Transverse colon (tissue), 4 donors: Measurements from ENCODE around the gene LCLAT1.

Experiments
- POLR2AphosphoS5 ChIP-seq, 3 donors: sonication (generic); formaldehyde crosslinking; IDR thresholded peaks; one replicate each; pipeline ENCODE4 v1.6.1; 2016; ENCODE audit warnings: antibody characterized with exemption in 3 of 3
- TF ChIP-seq, protein P1 (sequence below), 5 experiments: fragments of 200-600 bp in 3 of 5; fragments of 450-650 bp in 2 of 5; sonication (generic) in 3 of 5; IDR thresholded peaks; 1 replicate in 2 of 5; 2 replicates in 3 of 5; pipeline ENCODE4 v1.5.1; 2016 to 2017; ENCODE audit warnings: antibody characterized with exemption in 5 of 5, inconsistent platforms in 3 of 5, mild to moderate bottlenecking in 2 of 5, moderate library complexity in 1 of 5

DNA sequence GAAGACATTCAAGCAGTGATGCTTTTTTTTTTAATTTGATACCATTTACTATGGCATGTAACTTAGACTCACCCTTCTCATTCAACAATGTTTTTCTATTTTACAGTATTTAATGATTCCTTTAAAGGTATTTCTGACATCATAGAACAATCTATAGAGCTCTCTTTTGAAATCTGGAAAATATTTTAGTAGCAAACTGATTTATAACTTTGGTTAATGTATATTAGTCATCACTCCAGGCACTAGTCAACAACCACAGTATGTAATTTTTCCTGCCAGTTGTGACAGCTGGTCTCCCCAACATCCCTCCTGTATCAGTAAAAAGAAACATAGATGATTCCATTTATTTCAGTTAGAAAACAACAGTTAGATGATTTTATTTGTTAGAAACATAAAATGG is 122.9 kb downstream of the LCLAT1 start:
- TF ChIP-seq, protein P1, sequence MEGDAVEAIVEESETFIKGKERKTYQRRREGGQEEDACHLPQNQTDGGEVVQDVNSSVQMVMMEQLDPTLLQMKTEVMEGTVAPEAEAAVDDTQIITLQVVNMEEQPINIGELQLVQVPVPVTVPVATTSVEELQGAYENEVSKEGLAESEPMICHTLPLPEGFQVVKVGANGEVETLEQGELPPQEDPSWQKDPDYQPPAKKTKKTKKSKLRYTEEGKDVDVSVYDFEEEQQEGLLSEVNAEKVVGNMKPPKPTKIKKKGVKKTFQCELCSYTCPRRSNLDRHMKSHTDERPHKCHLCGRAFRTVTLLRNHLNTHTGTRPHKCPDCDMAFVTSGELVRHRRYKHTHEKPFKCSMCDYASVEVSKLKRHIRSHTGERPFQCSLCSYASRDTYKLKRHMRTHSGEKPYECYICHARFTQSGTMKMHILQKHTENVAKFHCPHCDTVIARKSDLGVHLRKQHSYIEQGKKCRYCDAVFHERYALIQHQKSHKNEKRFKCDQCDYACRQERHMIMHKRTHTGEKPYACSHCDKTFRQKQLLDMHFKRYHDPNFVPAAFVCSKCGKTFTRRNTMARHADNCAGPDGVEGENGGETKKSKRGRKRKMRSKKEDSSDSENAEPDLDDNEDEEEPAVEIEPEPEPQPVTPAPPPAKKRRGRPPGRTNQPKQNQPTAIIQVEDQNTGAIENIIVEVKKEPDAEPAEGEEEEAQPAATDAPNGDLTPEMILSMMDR (IDR thresholded peaks at IDR 0.05): no peak
- TF ChIP-seq POLR2AphosphoS5 (IDR thresholded peaks at IDR 0.05): no peak
